Liver (tissue), 3 donors: ENCODE data around the gene AVL9.

ENCODE experiments used
- CTCF ChIP-seq: fragments of 150-350 bp; IDR thresholded peaks from 2 replicates; pipeline ENCODE4 v1.5.1; 2017; ENCODE audit warnings: improper control_type of control experiment, low read depth, low read length; ENCODE audit not compliant: missing input control
- SP1 ChIP-seq: IDR thresholded peaks from 2 replicates; pipeline ENCODE4 v1.6.1; 2018; ENCODE audit warnings: antibody characterized with exemption, mild to moderate bottlenecking
- TAF1 ChIP-seq: conservative IDR thresholded peaks from 2 replicates; pipeline ENCODE4 v1.6.1; 2016; ENCODE audit warnings: antibody characterized with exemption, mild to moderate bottlenecking
- donor health status: healthy.
- donor health status: healthy.

- no peak for TF ChIP-seq SP1
- no peak for TF ChIP-seq CTCF
- TF ChIP-seq TAF1, result no peak
These were observed 77.9 kb downstream of the AVL9 start for GRCh38 chr7:32573110-32573687.
